Sigmoid colon (tissue), 7 donors: ENCODE data around the gene UNC79. TPM values are rescaled to one million over a fixed set of nuclear protein-coding genes. Genes with fewer than 3 reads are reported as not detected.

ENCODE experiments used
- DNase-seq: peaks from one replicate; pipeline ENCODE4 v3.0.0-alpha.2; 2019
- H3K27ac ChIP-seq, 4 donors: fragments of 200-600 bp; sonication (generic); one replicate each; pipeline ENCODE4 v1.5.1; 2016 to 2019; ENCODE audit warnings: mild to moderate bottlenecking in 1 of 4
- H3K27me3 ChIP-seq, 3 donors: fragments of 200-600 bp; sonication (generic); one replicate each; pipeline ENCODE4 v1.5.1; 2019; ENCODE audit warnings: mild to moderate bottlenecking in 1 of 3
- H3K36me3 ChIP-seq, 4 donors: fragments of 200-600 bp; sonication (generic); one replicate each; pipeline ENCODE4 v1.5.1; 2016 to 2019
- H3K4me1 ChIP-seq, 4 donors: fragments of 200-600 bp; sonication (generic); one replicate each; pipeline ENCODE4 v1.5.1; 2017 to 2019
- H3K4me3 ChIP-seq, 4 donors: fragments of 200-600 bp; sonication (generic); one replicate each; pipeline ENCODE4 v1.5.1; 2017 to 2019; ENCODE audit warnings: mild to moderate bottlenecking in 2 of 4, moderate library complexity in 1 of 4
- H3K9me3 ChIP-seq, 4 donors: fragments of 200-600 bp in 3 of 4; sonication (generic) in 3 of 4; one replicate each; pipeline versions ENCODE4 v1.5.1 to v1.6.1; 2013 to 2019
- EP300 ChIP-seq, 4 donors: sonication (generic); formaldehyde crosslinking; IDR thresholded peaks; one replicate each; pipeline ENCODE4 v1.6.1; 2017; ENCODE audit warnings: antibody characterized with exemption in 4 of 4
- POLR2A ChIP-seq, 2 donors: fragments of 450-650 bp; IDR thresholded peaks; one replicate each; pipeline ENCODE4 v1.6.1; 2016; ENCODE audit warnings: antibody characterized with exemption in 2 of 2, mild to moderate bottlenecking in 2 of 2, moderate library complexity in 2 of 2
- POLR2AphosphoS5 ChIP-seq, 4 donors: sonication (generic); formaldehyde crosslinking; IDR thresholded peaks; one replicate each; pipeline ENCODE4 v1.6.1; 2017; ENCODE audit warnings: antibody characterized with exemption in 4 of 4
- WGBS, 2 donors: extraction: QIAGEN DNeasy Blood & Tissue Kit; methylation state at CpG; one replicate each; pipeline ENCODE4 v1.1.7; 2013; 5-methylcytosine and 5-hydroxymethylcytosine counted together
- intact Hi-C: fragments of 100-400 bp; cut with DNase I; formaldehyde crosslinking; loops from one replicate; pipeline ENCODE4 v1.15.1; 2023
- polyA plus RNA-seq, 3 donors: library from polyadenylated mRNA; stranded (reverse); fragments of 200-250 nt; gene quantifications; one replicate each; pipeline ENCODE4 v1.2.3, GENCODE V29; 2013
- total RNA-seq, 4 donors: library from RNA; depleted of rRNA; stranded (reverse); fragments of >200 nt; gene quantifications; one replicate each; pipeline ENCODE4 v1.1.0, GENCODE V29; 2016
- TF ChIP-seq, protein P1 (sequence below), 4 experiments: fragments of 450-650 bp in 3 of 4; fragments of 200-600 bp in 1 of 4; IDR thresholded peaks; one replicate each; pipeline ENCODE4 v1.5.1; 2016 to 2019; ENCODE audit warnings: antibody characterized with exemption in 4 of 4, mild to moderate bottlenecking in 3 of 4, moderate library complexity in 2 of 4
- donor health status: healthy with polysubstance abuse.
- donor health status: Bipolar disorder and iron deficiency.
- donor health status: healthy.

The UNC79 gene
- total and polyA plus RNA-seq, 7 donors = 0.15 to 1.4 (median 0.81) TPM; not detected in 2

DNA sequence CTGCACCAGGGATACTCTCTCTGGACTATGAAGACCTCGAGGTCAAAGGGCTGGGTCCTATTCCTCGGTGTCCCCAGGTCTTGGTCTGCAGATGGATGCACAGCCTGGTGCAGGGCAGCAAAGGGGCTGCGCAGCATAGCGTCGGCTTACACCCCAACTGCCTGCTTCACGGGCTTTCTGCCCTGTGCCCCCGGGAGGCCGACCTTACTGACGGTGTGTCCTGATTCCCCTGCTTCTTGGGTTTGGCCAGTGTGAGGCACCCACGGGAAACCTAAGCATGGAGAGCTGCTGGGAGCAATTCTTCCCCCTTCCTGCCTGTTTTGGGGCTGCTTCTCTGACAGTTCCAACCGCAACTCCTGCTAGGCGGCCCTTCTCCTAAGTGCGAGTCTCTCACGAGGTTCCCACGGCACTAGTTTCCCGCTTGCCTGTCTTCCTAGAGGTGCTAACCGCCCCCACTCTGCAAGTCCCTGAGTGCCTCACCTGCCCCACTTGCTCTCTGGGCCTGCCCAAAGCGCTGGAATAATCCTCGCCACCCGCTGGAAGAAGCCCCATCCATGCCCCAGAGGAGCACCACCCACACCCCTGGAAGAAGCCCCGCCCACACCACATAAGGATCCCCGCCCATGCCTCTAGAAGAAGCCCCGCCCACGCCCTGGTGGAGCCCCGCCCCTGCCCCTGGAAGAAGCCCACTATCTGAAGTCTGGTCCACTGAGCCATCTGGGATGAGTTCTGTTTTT, 303.5 kb downstream of the UNC79 start:
- H3K36me3 ChIP-seq = peaks cover 0 to 17% (median 0%) of the 10 kb centered on the region in 4 donors
- no peaks in the 10 kb centered on the region for H3K9me3 ChIP-seq
- intact Hi-C loops = no loop called here
- H3K27me3 ChIP-seq = no peaks in the 10 kb centered on the region
- H3K4me3 ChIP-seq = no peak overlapping the region
- TF ChIP-seq POLR2AphosphoS5 (IDR thresholded peaks at IDR 0.05) = no peak
- no peak for TF ChIP-seq EP300 (IDR thresholded peaks at IDR 0.05)
- TF ChIP-seq POLR2A (IDR thresholded peaks at IDR 0.05) = no peak
- TF ChIP-seq, protein P1, sequence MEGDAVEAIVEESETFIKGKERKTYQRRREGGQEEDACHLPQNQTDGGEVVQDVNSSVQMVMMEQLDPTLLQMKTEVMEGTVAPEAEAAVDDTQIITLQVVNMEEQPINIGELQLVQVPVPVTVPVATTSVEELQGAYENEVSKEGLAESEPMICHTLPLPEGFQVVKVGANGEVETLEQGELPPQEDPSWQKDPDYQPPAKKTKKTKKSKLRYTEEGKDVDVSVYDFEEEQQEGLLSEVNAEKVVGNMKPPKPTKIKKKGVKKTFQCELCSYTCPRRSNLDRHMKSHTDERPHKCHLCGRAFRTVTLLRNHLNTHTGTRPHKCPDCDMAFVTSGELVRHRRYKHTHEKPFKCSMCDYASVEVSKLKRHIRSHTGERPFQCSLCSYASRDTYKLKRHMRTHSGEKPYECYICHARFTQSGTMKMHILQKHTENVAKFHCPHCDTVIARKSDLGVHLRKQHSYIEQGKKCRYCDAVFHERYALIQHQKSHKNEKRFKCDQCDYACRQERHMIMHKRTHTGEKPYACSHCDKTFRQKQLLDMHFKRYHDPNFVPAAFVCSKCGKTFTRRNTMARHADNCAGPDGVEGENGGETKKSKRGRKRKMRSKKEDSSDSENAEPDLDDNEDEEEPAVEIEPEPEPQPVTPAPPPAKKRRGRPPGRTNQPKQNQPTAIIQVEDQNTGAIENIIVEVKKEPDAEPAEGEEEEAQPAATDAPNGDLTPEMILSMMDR (IDR thresholded peaks at IDR 0.05) = no peak
- no peak for DNase-seq
- WGBS, 2 donors = 84 to 87% methylated on average over 25 of the region's 25 CpGs
- H3K4me1 ChIP-seq = peaks cover 0 to 9% (median 0%) of the 10 kb centered on the region in 4 donors
- peak overlapping the region in 1 of 4 donors; percentile 5 for H3K27ac ChIP-seq

DNA sequence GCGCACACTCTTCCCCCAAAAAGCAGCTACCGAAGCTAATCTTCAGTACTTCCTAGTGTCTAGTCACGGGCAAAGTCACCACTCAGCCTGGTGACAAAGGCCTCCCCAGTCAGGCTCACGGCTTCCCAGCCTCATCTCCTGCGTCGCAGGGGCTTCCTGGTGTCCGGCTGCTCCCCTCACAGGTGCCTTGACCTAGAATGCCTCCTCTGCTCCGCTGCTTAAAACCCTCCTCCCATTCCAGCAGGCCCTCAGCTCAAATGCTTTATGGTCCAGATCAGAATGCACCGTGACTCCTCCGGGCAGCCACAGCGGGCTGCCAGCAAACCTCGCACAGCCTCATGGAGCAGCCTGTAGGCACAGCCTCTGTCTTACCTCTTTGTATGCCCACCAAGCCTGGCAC, 304.5 kb downstream of the UNC79 start:
- H3K4me1 ChIP-seq = peaks cover 0 to 9% (median 0%) of the 10 kb centered on the region in 4 donors
- intact Hi-C loops = no loop called here
- TF ChIP-seq EP300 (IDR thresholded peaks at IDR 0.05) (no peak), POLR2A (IDR thresholded peaks at IDR 0.05) (no peak), POLR2AphosphoS5 (IDR thresholded peaks at IDR 0.05) (no peak)
- TF ChIP-seq, protein P1 (IDR thresholded peaks at IDR 0.05) = no peak
- 74 to 81% methylated on average over 12 of the region's 12 CpGs for WGBS, 2 donors
- no peaks in the 10 kb centered on the region for H3K9me3 ChIP-seq
- peaks cover 0 to 13% (median 0%) of the 10 kb centered on the region in 4 donors for H3K36me3 ChIP-seq
- no peak for DNase-seq
- H3K4me3 ChIP-seq = no peak overlapping the region
- no peaks in the 10 kb centered on the region for H3K27me3 ChIP-seq
- H3K27ac ChIP-seq = no peak overlapping the region

- Histone ChIP-seq H3K27ac (no peak overlapping the region), H3K9me3 (no peaks in the 10 kb centered on the region), H3K36me3 (peaks cover 0 to 13% (median 0%) of the 10 kb centered on the region in 4 donors), H3K4me1 (peaks cover 0 to 9% (median 0%) of the 10 kb centered on the region in 4 donors), H3K4me3 (no peak overlapping the region), H3K27me3 (no peaks in the 10 kb centered on the region)
- DNase-seq = no peak
- intact Hi-C loops = loop anchor here (2.0 kb wide), 1 partner anchor 52 kb away; the partner anchor contains the start of gene PRIMA1
- TF ChIP-seq EP300 (IDR thresholded peaks at IDR 0.05) = no peak
- TF ChIP-seq, protein P1 (IDR thresholded peaks at IDR 0.05) = peak in 2 of 4 experiments; percentile 30 to 31
- 77 to 78% methylated on average over 10 of the region's 10 CpGs for WGBS, 2 donors
These were observed 305.8 kb downstream of the UNC79 start for GRCh38 chr14:93736378-93737014.

DNA sequence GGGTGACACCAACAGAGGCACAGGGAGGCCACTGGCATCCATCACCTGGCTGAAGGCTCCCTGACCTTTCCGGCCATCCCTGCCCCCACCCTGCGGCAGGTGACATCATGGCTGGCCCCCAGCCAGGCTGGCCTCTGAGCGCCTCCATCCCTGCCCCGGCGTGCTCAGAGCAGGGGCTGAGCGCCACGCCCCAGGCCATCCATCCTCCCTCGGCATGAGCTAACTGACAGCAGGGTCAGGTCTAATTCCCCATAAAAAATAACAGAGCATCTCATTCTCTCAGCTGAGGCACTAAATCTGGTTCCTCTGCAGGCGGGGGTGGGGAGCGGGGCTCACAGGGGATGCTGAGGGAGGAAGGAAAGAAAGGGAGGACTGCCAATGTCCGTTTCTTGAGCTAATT, 306.9 kb downstream of the UNC79 start:
- Histone ChIP-seq H3K27ac (peak overlapping the region in 2 of 4 donors; percentile 2 to 20), H3K4me1 (peaks cover 0 to 18% (median 4%) of the 10 kb centered on the region in 4 donors), H3K9me3 (no peaks in the 10 kb centered on the region), H3K36me3 (peaks cover 0 to 6% (median 0%) of the 10 kb centered on the region in 4 donors), H3K4me3 (no peak overlapping the region), H3K27me3 (no peaks in the 10 kb centered on the region)
- TF ChIP-seq POLR2A (IDR thresholded peaks at IDR 0.05) = no peak
- TF ChIP-seq, protein P1 (IDR thresholded peaks at IDR 0.05) = no peak
- no peak for TF ChIP-seq POLR2AphosphoS5 (IDR thresholded peaks at IDR 0.05)
- no peak for TF ChIP-seq EP300 (IDR thresholded peaks at IDR 0.05)
- intact Hi-C loops = loop anchor here (2.0 kb wide), 1 partner anchor 51 kb away; the partner anchor contains the start of gene PRIMA1
- 57 to 79% methylated on average over 11 of the region's 11 CpGs for WGBS, 2 donors
- no peak for DNase-seq
